ENCODE results near the gene ANKIB1.
A peak's percentile ranks its signal among the peaks of the same experiment; 100 is the strongest.

Gene ANKIB1

GRCh38 chr7:92245487-92246359 is at the start of gene ANKIB1, which contains the start of gene KRIT1:
TSS of gene ANKIB1 (plus strand) at chr7:92245974. CDS start at chr7:92294979, 49,005 bp downstream.
TSS of gene KRIT1 (minus strand) at chr7:92245914. CDS start at chr7:92242135, 3,779 bp downstream.
- peak; percentile 82 for DNase-seq

- no peak for DNase-seq
Observed at GRCh38 chr7:92200791-92201190, 45.0 kb upstream of the ANKIB1 start.

GRCh38 chr7:92205987-92206386 is 39.8 kb upstream of the ANKIB1 start:
- no peak for DNase-seq

GRCh38 chr7:92206672-92207071 is 39.1 kb upstream of the ANKIB1 start:
- DNase-seq = no peak

- no peak for DNase-seq
Observed at GRCh38 chr7:92221766-92222165, 24.0 kb upstream of the ANKIB1 start.

GRCh38 chr7:92226981-92227380 is 18.8 kb upstream of the ANKIB1 start:
- no peak for DNase-seq

GRCh38 chr7:92228100-92228499 is 17.7 kb upstream of the ANKIB1 start:
- no peak for DNase-seq

- no peak for DNase-seq
Observed at GRCh38 chr7:92228742-92229141, 17.0 kb upstream of the ANKIB1 start.

- no peak for DNase-seq
Observed at GRCh38 chr7:92230547-92230946, 15.2 kb upstream of the ANKIB1 start.

GRCh38 chr7:92242972-92243371 is 2.8 kb upstream of the ANKIB1 start:
- no peak for DNase-seq

GRCh38 chr7:92244808-92245486 is 827 bp upstream of the ANKIB1 start:
- DNase-seq = peak; percentile 32

- DNase-seq = peak; percentile 17
Observed at GRCh38 chr7:92246360-92247101, 757 bp downstream of the ANKIB1 start.

GRCh38 chr7:92250603-92251002 is 4.8 kb downstream of the ANKIB1 start:
- no peak for DNase-seq

- DNase-seq = no peak
Observed at GRCh38 chr7:92251181-92251580, 5.4 kb downstream of the ANKIB1 start.

- DNase-seq = no peak
Observed at GRCh38 chr7:92253251-92253650, 7.5 kb downstream of the ANKIB1 start.

GRCh38 chr7:92254800-92255199 is 9.0 kb downstream of the ANKIB1 start:
- DNase-seq = peak; percentile 61

GRCh38 chr7:92255308-92255707 is 9.5 kb downstream of the ANKIB1 start:
- DNase-seq = peak; percentile 97

- DNase-seq = no peak
Observed at GRCh38 chr7:92259062-92259461, 13.3 kb downstream of the ANKIB1 start.

GRCh38 chr7:92259610-92260247 is 14.0 kb downstream of the ANKIB1 start:
- no peak for DNase-seq

- DNase-seq = peak; percentile 27
Observed at GRCh38 chr7:92260248-92260781, 14.5 kb downstream of the ANKIB1 start.

GRCh38 chr7:92266415-92267241 is 20.9 kb downstream of the ANKIB1 start:
- peak; percentile 50 for DNase-seq

GRCh38 chr7:92268921-92269320 is 23.1 kb downstream of the ANKIB1 start:
- no peak for DNase-seq

All from fibroblast of skin of right biceps (primary cell).